NCI-H2081 treated with DMSO at 0.1 percent for 48 hours (cell line): Measurements from ENCODE around the gene SF1.

ENCODE experiments used
- DNase-seq: peaks from one replicate; lab custom pipeline; 2025; lab: John Stamatoyannopoulos, UW

Gene SF1

DNA sequence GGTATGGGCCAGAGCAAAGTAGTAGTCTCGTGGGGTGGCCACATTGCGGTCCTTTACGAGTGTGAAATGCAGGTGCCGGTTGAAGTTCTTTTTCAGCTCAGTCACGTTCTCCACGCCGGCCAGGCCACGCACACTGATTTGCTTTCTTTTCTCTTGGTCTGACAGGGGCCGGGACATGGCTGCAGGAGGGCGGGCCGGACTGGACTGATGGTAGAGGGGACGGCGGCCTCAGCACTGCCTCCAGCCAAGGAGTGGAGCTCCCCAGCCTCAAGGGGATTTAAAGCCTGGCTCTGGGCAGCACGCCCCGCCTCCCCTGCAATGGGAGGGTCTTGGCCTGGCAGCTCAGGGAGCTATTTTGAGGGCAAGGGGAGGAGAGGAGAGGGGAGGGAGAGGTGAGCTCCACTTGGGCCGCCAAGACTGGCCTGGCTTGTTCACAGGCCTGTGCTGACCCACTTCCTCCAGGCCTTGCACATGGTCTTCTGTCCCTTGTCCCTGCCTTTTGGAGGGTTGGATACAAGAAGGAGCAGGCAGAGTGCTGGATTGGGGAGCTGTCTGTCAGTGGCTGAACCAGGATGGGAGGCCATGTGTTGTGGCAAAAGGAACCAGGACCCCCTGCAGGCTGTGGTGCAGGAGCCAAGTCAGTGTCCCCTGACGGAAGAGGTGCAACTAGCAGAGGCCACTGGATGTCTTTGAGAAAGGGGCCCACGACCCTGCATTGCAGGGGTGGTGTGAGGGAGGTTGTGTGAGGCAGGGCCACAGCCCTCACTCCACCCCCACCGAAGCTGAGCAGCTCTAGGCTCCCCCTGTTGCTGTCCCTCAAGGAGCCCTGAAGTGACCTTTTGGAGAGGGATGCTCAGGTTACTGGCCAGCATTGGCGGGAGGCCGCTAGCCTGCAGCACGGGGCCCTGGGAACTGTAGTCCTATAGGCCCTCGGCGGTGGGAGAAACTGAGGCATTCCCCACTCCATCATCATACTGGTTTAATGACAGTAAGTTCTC lies 18.3 kb downstream of the SF1 start, which contains the start of gene PYGM:
PYGM (minus strand) TSS at position 253 of the 998 bp plus-strand sequence; CDS start at position 177, 76 bp downstream.
- no peak for DNase-seq

DNA sequence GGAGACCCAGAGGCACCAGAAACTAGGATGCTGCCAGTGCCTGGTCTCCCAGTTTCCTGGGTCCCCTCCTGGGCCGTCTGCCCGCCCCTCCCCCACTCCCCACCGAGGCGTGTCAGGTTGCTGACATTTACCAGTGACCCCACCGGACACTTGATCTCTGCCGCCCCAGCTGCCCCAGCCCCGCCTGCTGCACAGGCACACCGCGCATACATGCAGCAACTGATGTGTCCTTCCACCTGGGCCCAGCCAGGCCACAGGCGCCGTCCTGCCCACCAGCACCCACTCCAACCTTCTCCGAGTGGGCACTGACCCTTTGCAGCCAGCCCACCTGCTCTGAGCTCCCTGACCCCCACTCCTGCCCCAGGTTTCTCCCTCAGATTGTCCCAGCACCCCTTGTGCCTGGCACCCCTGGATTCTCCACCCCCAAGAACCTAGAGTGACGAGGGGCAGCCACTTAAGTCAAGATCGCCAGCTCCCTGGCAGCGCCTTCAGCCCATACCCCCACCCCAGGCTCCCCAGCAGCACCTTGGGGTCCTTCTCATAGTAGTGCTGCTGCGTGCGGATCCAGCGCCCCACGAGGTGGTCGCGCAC lies 19.1 kb downstream of the SF1 start:
- no peak for DNase-seq

DNA sequence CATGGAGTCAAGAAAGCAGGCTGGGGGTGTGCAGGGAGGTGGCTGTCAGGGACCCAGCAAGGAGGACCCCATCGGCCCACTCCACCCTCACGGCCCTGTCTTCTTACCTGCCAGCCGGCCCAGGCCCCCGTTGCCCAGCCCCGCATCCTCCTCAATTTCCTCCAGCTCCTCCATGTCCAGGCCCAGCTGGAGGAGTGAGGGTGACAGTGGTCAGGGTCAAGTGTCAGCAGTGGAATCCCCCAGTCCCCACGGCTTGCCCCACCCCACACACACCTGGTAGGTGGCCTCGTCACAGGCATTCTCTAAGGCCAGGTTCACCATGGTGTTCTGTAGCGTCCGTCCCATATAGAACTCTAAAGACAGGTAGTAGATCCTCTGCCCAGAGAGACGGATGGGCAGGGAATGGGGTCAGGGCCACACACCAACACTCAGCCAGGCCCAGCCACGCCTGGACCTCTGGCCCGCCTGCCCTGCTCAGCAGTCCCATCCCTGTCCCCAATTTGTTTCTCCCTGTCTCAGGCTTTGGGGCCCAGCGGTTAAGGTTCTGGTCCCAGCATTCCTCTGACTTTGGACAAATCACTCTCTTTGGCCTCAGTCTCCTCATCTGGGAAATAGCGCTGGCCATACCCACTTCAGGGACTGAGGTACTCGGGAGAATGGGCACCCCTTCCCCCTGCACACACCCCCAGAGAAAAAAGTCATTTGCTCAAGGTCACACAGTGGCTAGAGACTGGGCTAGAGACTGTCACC lies 19.8 kb downstream of the SF1 start:
- no peak for DNase-seq

DNA sequence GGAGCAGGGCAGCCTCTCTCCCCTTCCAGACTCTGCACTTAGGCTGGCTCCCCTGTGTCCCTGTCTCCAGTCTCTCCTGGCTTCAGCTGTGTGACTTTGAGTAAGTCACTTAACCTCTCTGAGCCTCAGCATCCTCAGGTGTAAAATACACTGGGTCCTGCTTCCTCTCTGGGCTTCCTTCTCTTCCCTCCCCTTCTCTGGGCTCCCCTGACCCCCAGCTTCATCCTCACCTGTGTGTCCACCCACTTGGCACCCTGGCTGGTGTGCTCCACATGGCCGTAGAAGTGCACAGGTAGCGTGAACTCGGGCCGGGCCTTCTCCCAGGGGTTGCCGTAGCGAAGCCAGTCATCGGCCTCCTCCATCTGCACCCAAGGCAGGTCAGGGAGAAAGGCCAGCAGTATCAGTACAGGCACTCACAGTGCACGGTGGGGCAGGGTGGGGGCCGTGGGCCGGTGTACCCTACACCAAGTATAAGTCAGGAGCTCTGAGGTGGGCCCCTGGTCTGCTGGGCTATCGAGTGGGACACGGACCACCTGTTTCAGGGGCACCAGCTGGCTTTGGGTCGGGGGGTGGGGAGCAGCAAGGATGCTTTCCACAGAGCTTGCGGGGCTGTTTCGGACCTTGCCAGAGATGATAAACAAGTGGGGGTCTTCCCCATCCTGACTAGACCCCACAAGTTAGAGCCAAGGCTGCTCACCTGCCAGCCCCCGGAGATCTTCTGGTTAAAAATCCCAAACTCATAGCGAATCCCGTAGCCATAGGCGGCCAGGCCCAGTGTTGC lies 20.6 kb downstream of the SF1 start:
- DNase-seq = no peak

DNA sequence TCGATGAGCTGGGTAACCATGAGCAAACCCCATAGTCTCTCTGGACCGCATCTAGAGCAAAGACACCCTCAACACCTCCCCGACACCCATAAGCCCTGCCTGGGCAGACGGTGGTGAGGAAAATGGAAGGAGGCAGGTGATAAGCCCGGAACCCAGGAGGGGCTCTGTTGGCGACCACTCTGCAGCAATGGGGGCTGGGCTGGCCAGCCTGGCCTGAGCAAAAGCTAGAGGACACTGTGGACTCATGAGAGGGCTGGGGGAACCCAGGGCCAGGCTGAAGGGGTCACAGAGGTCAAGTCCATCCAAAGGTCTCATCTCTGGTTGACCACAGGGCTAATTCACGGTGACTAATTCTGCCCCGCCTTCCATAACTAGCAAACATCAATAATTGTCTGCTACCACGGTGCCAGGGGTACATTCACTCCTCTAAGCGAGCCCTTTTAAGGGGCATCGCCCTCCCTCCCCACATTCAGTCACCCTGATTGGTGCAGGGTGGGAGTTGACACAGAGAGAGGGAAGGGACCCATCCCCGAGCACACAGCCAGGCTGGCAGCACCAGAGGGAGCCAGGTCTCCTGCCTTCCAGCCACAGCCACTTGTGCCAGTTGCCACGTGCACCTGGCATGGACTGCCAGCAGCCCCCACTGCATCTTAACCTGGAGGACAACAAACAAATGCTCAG lies 22.5 kb downstream of the SF1 start:
- DNase-seq = no peak

DNA sequence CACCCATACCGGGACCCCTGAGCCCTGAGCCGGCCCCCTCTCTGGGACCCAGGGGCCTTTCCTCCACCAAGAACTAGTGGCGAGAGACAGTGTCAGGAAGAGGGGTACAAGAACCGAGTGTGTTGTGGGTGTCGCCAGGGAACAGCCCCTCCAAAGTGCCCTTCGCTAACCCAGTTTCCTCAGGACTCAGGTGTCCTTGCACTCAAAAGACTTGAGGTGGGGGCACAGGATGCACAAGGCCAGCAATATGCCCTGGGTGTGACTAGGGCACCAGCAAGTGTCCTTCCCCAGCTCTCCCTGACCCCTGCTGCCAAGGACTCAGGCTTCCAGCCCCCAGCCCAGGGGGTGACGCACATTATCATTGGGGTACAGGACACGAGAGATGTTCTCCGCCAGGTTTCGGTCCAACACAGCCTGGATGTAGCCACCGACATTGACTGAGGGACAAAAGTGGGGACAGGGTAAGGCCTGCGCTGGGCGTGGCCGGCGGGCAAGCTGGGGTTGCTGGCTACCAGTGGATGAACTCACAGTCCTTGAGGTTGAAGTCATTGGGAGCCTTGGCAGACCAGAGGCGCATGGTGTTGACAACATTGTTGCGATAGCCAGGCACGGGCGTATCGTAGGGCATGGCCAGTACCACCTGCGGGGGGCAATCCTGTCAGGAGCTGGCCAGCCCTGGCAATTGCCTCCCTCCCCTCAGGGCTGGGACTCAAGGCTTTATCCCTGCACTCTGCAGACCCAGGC lies 23.3 kb downstream of the SF1 start:
- no peak for DNase-seq

DNA sequence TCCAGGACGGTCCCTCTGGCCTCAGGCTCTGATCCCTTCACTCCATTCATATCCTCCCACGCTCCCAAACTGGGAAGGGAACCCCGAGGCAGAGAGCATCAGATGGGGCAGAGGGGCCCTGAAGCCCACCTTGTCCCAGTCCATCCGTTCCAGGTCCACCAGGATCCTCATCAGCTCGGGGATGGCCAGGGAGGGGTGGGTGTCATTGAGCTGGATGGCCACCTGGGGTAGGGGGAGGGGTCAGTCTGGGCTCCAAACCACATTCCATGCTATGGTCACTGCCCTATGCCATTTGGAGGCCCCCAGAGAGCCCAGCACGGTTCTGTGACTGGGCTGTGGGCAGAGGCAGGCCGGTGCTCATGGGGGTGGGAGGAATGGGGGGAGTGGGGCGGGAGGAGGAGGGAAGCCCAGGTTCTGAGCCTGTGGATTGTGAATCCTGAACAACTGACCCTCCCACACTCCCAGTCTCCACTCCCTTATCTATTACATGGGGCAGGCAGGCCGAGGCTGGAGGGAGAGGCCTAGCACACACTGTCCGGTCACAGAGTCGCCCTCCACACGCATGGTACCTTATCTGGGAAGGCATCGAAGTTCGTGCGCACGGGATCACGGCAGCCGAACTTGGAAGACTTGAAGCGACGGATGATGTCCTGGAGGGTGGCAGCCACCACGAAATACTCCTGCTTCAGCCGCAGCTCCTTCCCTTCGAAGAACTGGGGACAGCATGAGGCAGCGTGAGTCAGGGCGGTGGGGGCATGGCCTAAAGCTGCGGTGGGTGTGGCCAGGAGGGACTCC lies 24.0 kb downstream of the SF1 start:
- no peak for DNase-seq

DNA sequence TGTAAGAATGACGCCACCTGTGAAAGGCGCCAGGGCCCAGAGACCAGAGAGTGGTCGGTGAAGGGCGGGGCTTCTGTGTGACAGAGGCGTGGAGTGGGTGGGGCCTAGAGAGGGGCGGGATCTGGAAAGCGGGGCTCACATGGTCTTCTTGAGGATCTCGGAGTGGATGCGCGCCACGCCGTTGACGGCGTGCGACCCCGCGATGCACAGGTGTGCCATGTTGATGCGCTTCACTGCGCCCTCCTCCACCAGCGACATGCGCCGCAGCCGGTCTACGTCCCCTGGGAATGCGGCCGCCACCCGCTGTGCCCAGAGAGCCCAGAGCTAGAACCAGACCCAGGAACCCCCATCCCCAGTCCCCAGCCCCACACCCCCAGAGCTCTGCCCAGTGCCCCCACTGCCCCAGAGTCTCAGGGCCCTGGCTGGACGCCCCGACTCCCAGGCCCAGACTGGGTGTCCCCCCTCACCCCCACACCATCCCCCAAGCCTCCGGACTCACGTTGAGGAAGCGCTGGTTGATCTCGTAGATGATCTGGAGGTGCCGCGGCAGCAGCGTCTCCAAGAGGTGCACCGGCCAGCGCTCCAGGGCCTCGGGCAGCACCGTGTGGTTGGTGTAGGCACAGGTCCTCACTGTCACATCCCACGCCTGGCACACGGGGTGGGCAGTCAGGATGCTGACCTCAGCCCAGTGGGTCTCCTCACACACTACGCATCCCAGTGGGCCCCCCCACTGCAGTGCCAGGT lies 24.8 kb downstream of the SF1 start:
- DNase-seq = no peak

DNA sequence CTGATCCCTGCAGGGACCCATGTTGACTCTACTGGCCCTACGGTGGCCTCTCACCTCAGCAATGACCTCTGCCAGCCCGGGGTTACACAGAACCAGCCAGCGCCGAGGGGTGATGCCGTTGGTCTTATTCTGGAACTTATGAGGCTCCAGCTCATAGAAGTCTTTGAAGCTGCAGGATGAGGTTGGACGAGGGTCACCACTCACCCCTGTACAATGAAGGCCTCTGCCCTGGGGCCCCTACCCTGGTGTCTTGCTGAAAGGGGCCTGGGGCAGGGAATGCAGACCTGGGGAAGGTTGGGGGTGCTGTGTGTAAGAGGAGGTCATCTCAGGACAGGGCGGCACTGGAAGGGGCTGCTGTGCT lies 25.3 kb downstream of the SF1 start:
- DNase-seq = no peak

DNA sequence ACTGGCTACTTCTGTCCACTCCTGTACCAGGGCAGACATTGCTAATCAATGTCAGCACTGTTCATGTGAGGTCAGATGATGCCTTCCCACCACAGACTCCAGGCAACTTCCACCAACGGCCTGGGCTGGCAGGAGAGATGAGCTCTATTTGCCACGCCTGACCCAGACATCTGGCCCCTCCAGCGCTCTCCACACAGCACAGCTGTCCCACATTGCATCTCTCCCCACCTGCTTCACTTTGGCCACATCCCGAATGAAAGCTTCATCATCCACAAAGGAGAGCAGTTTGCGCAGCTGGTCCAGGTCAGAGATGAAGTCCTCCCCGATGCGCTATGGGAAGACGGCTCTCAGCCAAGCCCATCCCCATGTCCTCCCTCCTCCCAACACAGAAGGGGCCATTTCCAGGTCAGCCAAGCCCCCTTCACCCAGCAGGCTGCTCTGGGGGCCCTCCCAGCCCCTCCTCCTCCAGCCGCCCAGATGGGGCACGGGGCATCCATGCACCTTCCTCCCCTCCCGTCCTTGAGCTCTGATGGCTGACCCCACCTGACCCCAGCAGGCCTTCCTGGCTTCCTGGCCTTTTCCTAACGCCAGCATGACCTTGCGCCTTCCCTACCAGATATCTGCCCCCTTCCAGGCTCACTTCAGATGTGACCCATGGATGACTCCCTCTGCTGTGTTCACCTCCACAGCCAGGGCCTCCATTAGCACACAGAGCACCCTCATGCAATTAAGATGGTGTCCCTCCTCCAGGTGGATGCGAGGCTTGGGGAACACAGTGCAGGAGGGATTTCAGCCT lies 26.0 kb downstream of the SF1 start:
- no peak for DNase-seq

DNA sequence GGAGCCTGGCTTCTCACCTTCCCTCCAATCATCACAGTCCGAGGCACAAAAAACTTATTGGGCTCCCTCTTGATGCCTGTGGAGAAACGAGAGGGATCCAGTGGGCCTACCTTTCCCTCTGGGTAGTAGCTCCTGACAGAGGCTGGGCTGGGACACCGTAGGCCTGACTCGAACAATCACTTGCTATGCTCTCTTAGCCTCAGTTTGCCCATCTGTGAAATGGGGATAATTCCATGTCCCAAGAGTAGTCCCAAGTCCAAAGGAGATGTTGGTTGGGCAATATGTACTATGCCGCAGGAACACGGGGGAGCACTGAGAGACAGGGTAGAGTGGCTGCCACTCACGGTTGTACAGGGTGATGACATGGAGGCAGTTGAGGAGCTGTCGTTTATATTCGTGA lies 26.8 kb downstream of the SF1 start:
- DNase-seq = no peak

DNA sequence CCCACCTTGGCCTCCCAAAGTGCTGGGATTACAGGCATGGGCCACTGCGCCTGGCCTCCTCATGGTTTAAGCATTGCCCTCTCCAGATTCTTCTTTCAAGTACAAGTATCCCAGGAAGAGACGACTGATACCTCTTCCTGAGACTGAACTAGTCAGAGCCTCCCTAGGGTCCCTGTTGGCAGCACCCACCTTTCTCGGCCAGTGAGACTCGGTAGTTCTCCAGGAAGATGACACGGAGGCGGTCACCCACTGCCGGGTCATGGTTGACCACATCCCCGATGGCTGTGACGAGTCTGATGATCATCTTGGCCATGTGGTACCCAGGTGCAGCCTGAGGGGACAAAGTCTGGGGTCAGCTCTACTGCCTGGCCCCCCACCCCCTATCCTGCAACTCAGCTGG lies 27.2 kb downstream of the SF1 start:
- no peak for DNase-seq

DNA sequence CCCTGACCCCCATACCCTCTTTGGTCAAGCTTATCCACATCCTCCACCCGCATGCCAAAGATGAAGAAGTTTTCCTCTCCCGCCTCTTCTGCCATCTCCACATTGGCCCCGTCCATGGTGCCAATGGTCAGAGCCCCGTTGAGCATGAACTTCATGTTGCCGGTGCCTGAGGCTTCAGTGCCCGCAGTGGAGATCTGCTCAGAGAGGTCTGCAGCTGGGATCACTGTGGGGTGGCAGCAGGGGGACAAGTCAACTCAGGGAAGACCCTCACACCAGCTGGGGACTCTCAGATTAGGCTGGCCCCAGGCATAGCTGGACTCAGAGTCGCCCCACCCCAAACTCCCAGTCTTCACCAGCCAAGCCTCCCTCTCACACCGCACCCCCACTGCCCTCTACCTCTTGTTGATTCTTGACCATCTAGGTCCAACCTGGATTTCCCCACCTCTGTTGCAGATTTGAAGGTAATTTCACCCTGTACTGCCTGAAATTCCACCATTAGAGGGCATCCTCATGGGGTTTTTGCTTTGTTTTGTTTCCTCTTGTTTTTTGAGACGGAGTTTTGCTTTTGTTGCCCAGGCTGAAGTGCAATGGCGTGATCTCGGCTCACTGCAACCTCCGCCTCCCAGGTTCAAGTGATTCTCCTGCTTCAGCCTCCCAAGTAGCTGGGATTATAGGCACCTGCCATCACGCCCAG lies 27.8 kb downstream of the SF1 start:
- DNase-seq = no peak

DNA sequence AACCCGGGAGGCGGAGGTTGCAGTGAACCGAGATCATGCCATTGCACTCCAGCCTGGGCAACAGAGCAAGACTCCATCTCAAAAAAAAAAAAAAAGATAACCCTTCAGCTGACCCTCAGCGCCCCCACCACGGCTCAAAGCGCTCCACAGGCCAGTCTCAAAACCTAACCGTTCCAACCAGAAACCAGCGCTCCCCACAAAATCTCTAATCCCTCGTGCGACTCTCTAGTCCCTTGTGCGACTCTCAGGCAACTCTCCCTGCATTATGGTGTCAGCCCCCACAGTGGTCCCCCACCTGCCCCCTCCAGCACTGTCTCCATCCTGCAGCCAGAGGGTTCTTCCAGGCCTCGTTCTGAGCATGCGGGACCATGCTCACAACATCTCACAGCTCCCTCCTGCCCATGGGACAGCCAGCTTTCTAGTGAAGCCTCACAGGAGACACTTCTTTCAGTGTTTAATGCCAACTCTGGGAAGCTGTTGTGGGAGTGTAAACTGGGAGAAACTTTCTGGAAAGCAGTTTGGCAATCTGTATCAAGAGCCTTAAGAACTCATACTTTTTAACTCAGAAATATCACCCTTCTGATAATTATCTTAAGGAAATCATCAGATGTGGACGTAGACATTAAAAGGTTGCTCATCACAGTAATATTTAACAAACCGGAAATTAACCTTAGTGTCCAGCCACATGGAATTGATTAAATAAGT lies 30.2 kb downstream of the SF1 start:
- DNase-seq = no peak

DNA sequence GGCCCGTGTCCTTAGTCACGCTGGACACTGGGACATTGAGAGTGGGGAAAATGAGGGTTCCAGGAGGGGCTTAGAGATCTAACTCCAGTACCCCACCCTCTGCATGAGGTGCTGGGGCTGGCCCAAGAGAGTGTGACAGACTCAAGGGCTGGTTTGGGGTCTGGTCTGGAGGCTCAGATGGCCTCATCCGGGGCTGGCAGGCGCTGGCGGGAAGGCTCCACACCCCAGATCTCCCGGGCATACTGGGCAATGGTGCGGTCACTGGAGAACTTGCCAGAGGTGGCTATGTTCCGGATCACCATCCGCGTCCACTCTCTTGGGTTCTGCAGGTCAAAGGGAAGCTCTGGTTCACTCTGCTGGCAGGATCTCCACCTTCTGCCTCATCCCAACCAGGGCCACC lies 31.9 kb downstream of the SF1 start:
- DNase-seq = no peak

DNA sequence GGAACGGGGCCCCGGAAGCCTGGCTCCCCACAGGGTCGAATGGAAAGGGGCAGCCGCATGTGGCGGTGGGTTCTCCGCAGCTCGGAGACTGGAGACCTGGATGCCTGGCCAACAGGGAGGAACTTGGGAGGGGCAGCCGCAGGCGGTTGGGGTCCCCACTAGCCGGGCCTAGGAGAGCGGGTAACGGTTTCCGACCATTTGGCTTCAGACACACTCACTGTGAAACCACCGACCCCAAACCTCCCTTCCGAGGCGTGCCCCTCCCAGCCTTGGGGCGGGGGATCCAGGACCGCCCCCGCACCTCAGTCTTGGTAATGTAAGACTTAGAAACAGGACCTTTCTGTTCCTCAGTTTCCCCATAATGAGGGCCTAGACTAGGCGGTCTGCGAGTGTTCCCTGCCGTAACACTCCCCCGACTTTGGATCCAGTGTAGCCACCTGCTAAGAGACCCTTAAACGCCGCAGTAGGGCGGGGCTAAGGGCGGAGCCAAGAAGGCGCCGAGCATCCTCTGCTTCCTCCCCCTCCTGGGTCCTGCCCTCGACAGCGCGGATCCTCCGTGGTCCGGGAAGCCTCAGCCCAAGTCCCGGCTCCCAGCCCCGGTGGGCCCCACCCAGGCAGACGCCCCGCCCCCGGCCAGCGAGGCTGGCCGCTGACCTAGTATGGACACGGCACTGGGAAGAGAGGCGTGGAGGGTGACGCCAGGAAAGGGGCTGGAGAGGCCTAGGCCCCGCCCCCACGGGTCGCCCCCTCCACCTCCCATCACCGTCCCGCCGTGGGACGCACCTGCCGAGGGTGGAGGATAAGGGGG lies 32.6 kb downstream of the SF1 start:
- no peak for DNase-seq
